KMS-11 (cell line): Measurements from ENCODE around the gene NR4A3.

Source experiments
- H2AFZ ChIP-seq: fragments of 200-600 bp; sonication (generic); 2 replicates; pipeline ENCODE4 v1.6.1; 2016; ENCODE audit warnings: antibody characterized with exemption, mixed run types, low read depth
- H3K27ac ChIP-seq: fragments of 200-600 bp; sonication (generic); 2 replicates; pipeline ENCODE4 v1.6.1; 2016; ENCODE audit warnings: mild to moderate bottlenecking, mixed run types
- H3K27me3 ChIP-seq: fragments of 200-600 bp; sonication (generic); 2 replicates; pipeline ENCODE4 v1.6.1; 2017; ENCODE audit warnings: mild to moderate bottlenecking, low read depth, mixed run types, moderate library complexity; ENCODE audit not compliant: insufficient read depth
- H3K36me3 ChIP-seq: fragments of 200-600 bp; sonication (generic); 2 replicates; pipeline ENCODE4 v1.6.1; 2017; ENCODE audit warnings: mild to moderate bottlenecking, mixed run types; ENCODE audit not compliant: insufficient read depth
- H3K4me1 ChIP-seq: fragments of 200-600 bp; sonication (generic); 2 replicates; pipeline ENCODE4 v1.6.1; 2016; ENCODE audit warnings: mild to moderate bottlenecking, low read depth, mixed run types; ENCODE audit not compliant: poor library complexity, severe bottlenecking
- H3K4me2 ChIP-seq: fragments of 200-600 bp; sonication (generic); 2 replicates; pipeline ENCODE4 v1.7.0; 2016; ENCODE audit warnings: mild to moderate bottlenecking, mixed run types
- H3K4me3 ChIP-seq: fragments of 200-600 bp; sonication (generic); IDR thresholded peaks from 2 replicates; pipeline ENCODE4 v1.6.1; 2017; ENCODE audit warnings: low read depth, low read length, mixed read lengths; ENCODE audit not compliant: insufficient read depth
- H3K79me2 ChIP-seq: fragments of 200-600 bp; sonication (generic); 2 replicates; pipeline ENCODE4 v1.6.1; 2016; ENCODE audit warnings: low read depth, mixed run types; ENCODE audit not compliant: insufficient read depth
- H3K9ac ChIP-seq: fragments of 200-600 bp; sonication (generic); 2 replicates; pipeline ENCODE4 v1.6.1; 2016; ENCODE audit warnings: mild to moderate bottlenecking, mixed run types
- H4K20me1 ChIP-seq: fragments of 200-600 bp; sonication (generic); 2 replicates; pipeline ENCODE4 v1.6.1; 2016; ENCODE audit warnings: mild to moderate bottlenecking, mixed run types; ENCODE audit not compliant: insufficient read depth
- TF ChIP-seq, protein P1 (sequence below): fragments of 200-600 bp; sonication (generic); conservative IDR thresholded peaks from 2 replicates; pipeline ENCODE4 v1.6.1; 2017; ENCODE audit warnings: low read depth, mild to moderate bottlenecking, antibody characterized with exemption, low read length, moderate library complexity, mixed read lengths

NR4A3 gene

DNA sequence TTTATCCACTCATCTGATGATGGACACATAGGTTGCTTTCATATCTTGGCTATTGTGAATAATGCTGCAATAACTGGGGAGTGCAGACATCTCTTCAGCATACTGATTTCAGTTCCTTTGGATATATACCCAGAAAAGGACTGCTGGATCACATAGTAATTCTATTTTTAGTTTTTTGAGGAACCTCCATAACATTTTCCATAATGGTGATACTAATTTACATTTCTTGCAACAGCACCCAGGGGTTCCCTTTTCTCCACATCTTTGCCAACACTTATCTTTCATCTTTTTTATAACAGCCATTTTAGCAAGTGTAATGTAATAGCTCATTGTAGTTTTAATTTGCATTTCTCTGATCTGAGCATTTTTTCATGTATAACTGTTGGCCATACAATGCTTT lies 34.1 kb upstream of the NR4A3 start:
- H3K4me3 ChIP-seq: no peak overlapping the region
- H3K27ac ChIP-seq: no peak overlapping the region
- no peaks in the 10 kb centered on the region for H3K4me1 ChIP-seq
- TF ChIP-seq, protein P1, sequence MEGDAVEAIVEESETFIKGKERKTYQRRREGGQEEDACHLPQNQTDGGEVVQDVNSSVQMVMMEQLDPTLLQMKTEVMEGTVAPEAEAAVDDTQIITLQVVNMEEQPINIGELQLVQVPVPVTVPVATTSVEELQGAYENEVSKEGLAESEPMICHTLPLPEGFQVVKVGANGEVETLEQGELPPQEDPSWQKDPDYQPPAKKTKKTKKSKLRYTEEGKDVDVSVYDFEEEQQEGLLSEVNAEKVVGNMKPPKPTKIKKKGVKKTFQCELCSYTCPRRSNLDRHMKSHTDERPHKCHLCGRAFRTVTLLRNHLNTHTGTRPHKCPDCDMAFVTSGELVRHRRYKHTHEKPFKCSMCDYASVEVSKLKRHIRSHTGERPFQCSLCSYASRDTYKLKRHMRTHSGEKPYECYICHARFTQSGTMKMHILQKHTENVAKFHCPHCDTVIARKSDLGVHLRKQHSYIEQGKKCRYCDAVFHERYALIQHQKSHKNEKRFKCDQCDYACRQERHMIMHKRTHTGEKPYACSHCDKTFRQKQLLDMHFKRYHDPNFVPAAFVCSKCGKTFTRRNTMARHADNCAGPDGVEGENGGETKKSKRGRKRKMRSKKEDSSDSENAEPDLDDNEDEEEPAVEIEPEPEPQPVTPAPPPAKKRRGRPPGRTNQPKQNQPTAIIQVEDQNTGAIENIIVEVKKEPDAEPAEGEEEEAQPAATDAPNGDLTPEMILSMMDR: no peak
- no peak overlapping the region for H3K9ac ChIP-seq
- no peaks in the 10 kb centered on the region for H3K36me3 ChIP-seq
- no peak overlapping the region for H2AFZ ChIP-seq
- H4K20me1 ChIP-seq: no peaks in the 10 kb centered on the region
- H3K79me2 ChIP-seq: no peaks in the 10 kb centered on the region
- H3K4me2 ChIP-seq: no peak overlapping the region
- H3K27me3 ChIP-seq: no peaks in the 10 kb centered on the region

DNA sequence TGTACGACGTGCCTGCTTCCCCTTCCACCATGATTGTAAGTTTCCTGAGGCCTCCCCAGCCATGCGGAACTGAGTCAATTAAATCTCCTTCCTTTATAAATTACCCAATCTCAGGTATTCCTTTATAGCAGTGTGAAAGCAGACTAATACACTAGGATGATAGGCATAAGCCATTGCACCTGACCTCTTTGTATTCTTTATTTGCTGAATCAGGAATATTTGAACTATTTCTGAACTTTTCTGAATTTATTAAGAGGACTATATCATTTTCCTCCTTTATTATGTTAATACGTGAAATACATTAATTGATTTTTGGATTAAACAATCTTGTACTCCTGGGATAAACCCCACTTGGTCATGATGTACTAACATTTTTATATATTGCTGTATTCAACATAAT lies 28.2 kb upstream of the NR4A3 start:
- H3K4me2 ChIP-seq: no peak overlapping the region
- no peaks in the 10 kb centered on the region for H3K36me3 ChIP-seq
- H3K9ac ChIP-seq: no peak overlapping the region
- no peaks in the 10 kb centered on the region for H3K79me2 ChIP-seq
- H3K4me3 ChIP-seq: no peak overlapping the region
- no peak overlapping the region for H3K27ac ChIP-seq
- no peaks in the 10 kb centered on the region for H4K20me1 ChIP-seq
- TF ChIP-seq, protein P1: no peak
- H2AFZ ChIP-seq: no peak overlapping the region
- no peaks in the 10 kb centered on the region for H3K27me3 ChIP-seq
- H3K4me1 ChIP-seq: no peaks in the 10 kb centered on the region

DNA sequence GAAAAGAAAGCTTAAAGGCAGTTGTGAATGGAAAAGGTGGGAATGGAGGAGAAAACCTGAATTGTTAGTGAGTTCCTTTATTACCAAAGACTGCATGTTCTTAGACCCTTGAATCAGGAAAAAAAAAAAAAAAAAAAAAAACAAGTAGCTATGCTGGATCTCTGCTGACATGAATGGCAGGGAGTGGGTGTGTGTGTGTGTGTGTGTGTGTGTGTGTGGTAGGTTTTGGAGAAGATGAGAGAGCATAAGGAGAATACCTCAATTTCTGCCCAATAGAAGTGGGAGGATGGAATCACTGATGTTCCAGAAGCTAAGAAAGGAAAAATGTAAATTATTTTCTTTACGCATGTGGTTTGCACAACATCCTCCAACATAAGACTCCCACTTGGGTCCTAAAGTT lies 25.5 kb upstream of the NR4A3 start:
- Histone ChIP-seq H3K4me3 (no peak overlapping the region), H3K36me3 (no peaks in the 10 kb centered on the region), H4K20me1 (no peaks in the 10 kb centered on the region), H3K79me2 (no peaks in the 10 kb centered on the region), H3K27ac (no peak overlapping the region), H3K27me3 (no peaks in the 10 kb centered on the region), H2AFZ (no peak overlapping the region), H3K9ac (no peak overlapping the region), H3K4me2 (no peak overlapping the region), H3K4me1 (no peaks in the 10 kb centered on the region)
- TF ChIP-seq, protein P1: no peak

DNA sequence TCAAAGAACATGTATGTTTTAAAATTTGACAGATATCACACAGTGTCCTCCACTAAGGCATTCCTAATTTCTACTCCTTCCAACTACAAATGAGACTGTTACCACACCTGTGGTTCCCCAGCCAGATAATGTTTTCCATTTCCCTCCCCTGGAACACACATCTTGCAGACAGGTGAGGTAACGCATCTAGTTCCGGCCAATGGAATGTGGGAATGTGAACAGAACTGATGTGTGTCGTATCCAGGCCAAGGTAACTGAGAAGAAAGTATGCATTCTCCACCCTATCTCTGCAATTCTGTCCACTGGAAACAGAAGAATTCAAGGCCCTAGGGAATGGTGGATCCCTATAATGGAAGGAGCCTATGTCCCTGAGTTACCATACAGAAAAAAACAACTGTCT lies 19.9 kb upstream of the NR4A3 start:
- Histone ChIP-seq H3K4me1 (no peaks in the 10 kb centered on the region), H2AFZ (no peak overlapping the region), H3K4me2 (no peak overlapping the region), H3K4me3 (no peak overlapping the region), H3K9ac (no peak overlapping the region), H3K27me3 (no peaks in the 10 kb centered on the region), H3K36me3 (no peaks in the 10 kb centered on the region), H3K27ac (no peak overlapping the region), H4K20me1 (no peaks in the 10 kb centered on the region), H3K79me2 (no peaks in the 10 kb centered on the region)
- TF ChIP-seq, protein P1: no peak

DNA sequence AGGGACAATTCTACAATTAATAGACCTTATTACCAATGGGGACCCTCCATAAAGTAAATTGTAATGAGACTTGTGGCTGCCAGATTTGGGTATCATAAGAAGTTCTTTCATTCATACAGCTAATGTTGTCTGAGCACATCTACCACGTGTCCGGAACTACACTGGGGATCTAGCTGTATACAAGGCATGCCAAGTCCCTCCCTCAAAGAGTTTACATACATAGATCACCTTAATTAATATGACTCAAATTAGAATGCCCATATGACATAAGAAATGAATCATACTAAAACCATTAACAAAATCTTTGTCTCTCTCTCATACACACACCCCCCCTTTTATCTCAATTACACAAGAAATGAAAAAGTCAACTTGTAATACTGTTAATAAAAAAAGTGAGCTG lies 18.0 kb upstream of the NR4A3 start:
- Histone ChIP-seq H3K79me2 (no peaks in the 10 kb centered on the region), H3K4me3 (no peak overlapping the region), H3K27ac (no peak overlapping the region), H3K27me3 (no peaks in the 10 kb centered on the region), H3K36me3 (no peaks in the 10 kb centered on the region), H3K4me1 (peaks cover 3% of the 10 kb centered on the region), H3K9ac (no peak overlapping the region), H4K20me1 (no peaks in the 10 kb centered on the region), H3K4me2 (no peak overlapping the region), H2AFZ (no peak overlapping the region)
- TF ChIP-seq, protein P1: no peak
